PC-9 (cell line): Measurements from ENCODE around the gene FOXP1. TPM values are rescaled to one million over a fixed set of nuclear protein-coding genes. Genes with fewer than 3 reads are reported as not detected.

Experiments
- BruUV-seq: library from RNA; stranded (reverse); fragments of 400-500 nt; replicated peaks from 2 replicates; lab custom pipeline; 2021; lab: Mats Ljungman, UMichigan
- CTCF ChIA-PET: fragments of 300-600 bp; sonication (Branson Sonifier 250); formaldehyde crosslinking; loops from one replicate; lab custom pipeline; 2022; ENCODE audit warnings: antibody characterized with exemption; lab: Charles Lee
- POLR2A ChIA-PET: fragments of 300-600 bp; sonication (Branson Sonifier 250); formaldehyde crosslinking; loops from one replicate; lab custom pipeline; 2022; ENCODE audit warnings: antibody characterized with exemption; ENCODE audit not compliant: unreplicated experiment; lab: Charles Lee
- DNase-seq, 2 experiments: peaks; one replicate each; pipeline versions ENCODE4 v3.0.0 to v3.0.0-alpha.2; 2015 to 2022; ENCODE audit warnings: mixed read lengths in 1 of 2
- H2AFZ ChIP-seq: fragments of 200-600 bp; sonication (generic); 2 replicates; pipeline ENCODE4 v1.8.1; 2017; ENCODE audit warnings: antibody characterized with exemption
- H3F3A ChIP-seq: fragments of 200-600 bp; sonication (generic); 2 replicates; pipeline ENCODE4 v1.8.1; 2017; ENCODE audit warnings: antibody characterized with exemption, mild to moderate bottlenecking, low read depth; ENCODE audit not compliant: insufficient read depth
- H3K27ac ChIP-seq: fragments of 200-600 bp; sonication (generic); 2 replicates; pipeline ENCODE4 v1.6.1; 2016; ENCODE audit warnings: mixed run types
- H3K27me3 ChIP-seq: fragments of 200-600 bp; sonication (generic); 2 replicates; pipeline ENCODE4 v1.6.1; 2016; ENCODE audit warnings: low read depth, mixed run types; ENCODE audit not compliant: insufficient read depth
- H3K36me3 ChIP-seq: fragments of 200-600 bp; sonication (generic); 2 replicates; pipeline ENCODE4 v1.6.1; 2016; ENCODE audit warnings: low read depth, mixed run types
- H3K4me1 ChIP-seq: fragments of 200-600 bp; sonication (generic); replicated peaks from 2 replicates; pipeline ENCODE4 v1.6.1; 2016; ENCODE audit warnings: mixed run types; ENCODE audit not compliant: insufficient read depth
- H3K4me2 ChIP-seq: fragments of 200-600 bp; sonication (generic); 2 replicates; pipeline ENCODE4 v1.6.1; 2017; ENCODE audit warnings: mixed run types
- H3K4me3 ChIP-seq: fragments of 200-600 bp; sonication (generic); 2 replicates; pipeline ENCODE4 v1.6.1; 2016; ENCODE audit warnings: mixed run types
- H3K79me2 ChIP-seq: fragments of 200-600 bp; sonication (generic); 2 replicates; pipeline ENCODE4 v1.6.1; 2017; ENCODE audit warnings: low read depth, mixed run types
- H3K9me2 ChIP-seq: fragments of 200-600 bp; sonication (generic); 2 replicates; pipeline ENCODE4 v1.8.1; 2017; ENCODE audit warnings: mild to moderate bottlenecking; ENCODE audit not compliant: insufficient read depth
- H3K9me3 ChIP-seq: fragments of 200-600 bp; sonication (generic); 2 replicates; pipeline ENCODE4 v1.8.1; 2016; ENCODE audit warnings: low read depth; ENCODE audit not compliant: insufficient read depth
- H4K20me1 ChIP-seq: fragments of 200-600 bp; sonication (generic); 2 replicates; pipeline ENCODE4 v1.8.1; 2017; ENCODE audit not compliant: insufficient read depth
- CTCF ChIP-seq: fragments of 200-600 bp; sonication (generic); conservative IDR thresholded peaks from 2 replicates; pipeline ENCODE4 v1.6.1; 2017; ENCODE audit warnings: mixed run types, antibody characterized with exemption, mild to moderate bottlenecking, moderate library complexity
- EZH2 ChIP-seq: fragments of 200-600 bp; sonication (generic); IDR thresholded peaks from 2 replicates; pipeline ENCODE4 v1.8.0; 2017; ENCODE audit warnings: antibody characterized with exemption, low read depth
- intact Hi-C: fragments of 100-400 bp; cut with micrococcal nuclease; formaldehyde crosslinking; loops from one replicate; pipeline ENCODE4 v1.10.0; 2022; ENCODE audit not compliant: unreplicated experiment
- total RNA-seq: library from RNA; stranded (reverse); gene quantifications from 2 replicates; pipeline ENCODE4 v1.2.3, GENCODE V29; 2021

Gene FOXP1
- total RNA-seq, 1 experiment from 2014 or later, result 33.3 TPM

GRCh38 chr3:71376503-71376902 is 207.0 kb downstream of the FOXP1 start:
- Histone ChIP-seq H3K79me2 (no peaks in the 10 kb centered on the region), H3K4me2 (no peak overlapping the region), H3K9me3 (no peaks in the 10 kb centered on the region), H3K4me1 (no peaks in the 10 kb centered on the region), H3K27me3 (no peaks in the 10 kb centered on the region), H2AFZ (no peak overlapping the region), H3K9me2 (no peaks in the 10 kb centered on the region), H3K36me3 (no peaks in the 10 kb centered on the region), H3K4me3 (no peak overlapping the region), H3F3A (no peaks in the 10 kb centered on the region), H4K20me1 (no peaks in the 10 kb centered on the region), H3K27ac (no peak overlapping the region)
- DNase-seq, result no peak
- TF ChIP-seq CTCF, result no peak
- TF ChIP-seq EZH2, result no peak
- no TSS peak for BruUV-seq
- intact Hi-C loops, result no loop called here
- POLR2A ChIA-PET, result no interaction called here
- CTCF ChIA-PET, result no interaction called here

- H3K79me2 ChIP-seq, result no peaks in the 10 kb centered on the region
- no peak for DNase-seq
- TF ChIP-seq EZH2, result no peak
- TF ChIP-seq CTCF, result no peak
- no peaks in the 10 kb centered on the region for H3K9me2 ChIP-seq
- CTCF ChIA-PET, result no interaction called here
- BruUV-seq, result no TSS peak
- H3K4me2 ChIP-seq, result no peak overlapping the region
- no peaks in the 10 kb centered on the region for H4K20me1 ChIP-seq
- no peaks in the 10 kb centered on the region for H3K27me3 ChIP-seq
- POLR2A ChIA-PET, result no interaction called here
- H3K4me3 ChIP-seq, result no peak overlapping the region
- H3K27ac ChIP-seq, result no peak overlapping the region
- H3F3A ChIP-seq, result no peaks in the 10 kb centered on the region
- intact Hi-C loops, result no loop called here
- no peak overlapping the region for H2AFZ ChIP-seq
- no peaks in the 10 kb centered on the region for H3K9me3 ChIP-seq
- H3K36me3 ChIP-seq, result no peaks in the 10 kb centered on the region
- no peaks in the 10 kb centered on the region for H3K4me1 ChIP-seq
These were observed 208.9 kb downstream of the FOXP1 start for GRCh38 chr3:71374582-71374981.

GRCh38 chr3:71372911-71373637 is 210.5 kb downstream of the FOXP1 start:
- H3K79me2 ChIP-seq, result no peaks in the 10 kb centered on the region
- no peaks in the 10 kb centered on the region for H3K9me2 ChIP-seq
- DNase-seq, result no peak
- no peaks in the 10 kb centered on the region for H3K36me3 ChIP-seq
- H3F3A ChIP-seq, result no peaks in the 10 kb centered on the region
- H3K27ac ChIP-seq, result no peak overlapping the region
- no peaks in the 10 kb centered on the region for H4K20me1 ChIP-seq
- no peak overlapping the region for H3K4me2 ChIP-seq
- no peaks in the 10 kb centered on the region for H3K9me3 ChIP-seq
- H3K4me3 ChIP-seq, result no peak overlapping the region
- CTCF ChIA-PET, result no interaction called here
- no peak for TF ChIP-seq EZH2
- no peak for TF ChIP-seq CTCF
- H2AFZ ChIP-seq, result no peak overlapping the region
- no peaks in the 10 kb centered on the region for H3K27me3 ChIP-seq
- intact Hi-C loops, result no loop called here
- H3K4me1 ChIP-seq, result no peaks in the 10 kb centered on the region
- POLR2A ChIA-PET, result no interaction called here
- no TSS peak for BruUV-seq
